Stimulated activated CD4-positive, alpha-beta T cell treated with anti-CD3 and anti-CD28 coated beads, Interleukin-2, amount 100 ng/mL, for 4 hours (primary cell): ENCODE data around the gene GANC.
"Not testable (repeated sequence)": the region's sequence is repeated elsewhere in the genome, so short reads cannot be mapped to it uniquely, and the experiment has no call there.

Experiments used
- DNase-seq: peaks from one replicate; pipeline ENCODE4 v3.0.0-alpha.2; 2020; ENCODE audit warnings: low read depth

Gene GANC

GRCh38 chr15:42282926-42283325 lies 9.9 kb downstream of the GANC start:
- no peak for DNase-seq

GRCh38 chr15:42283671-42284070 lies 10.7 kb downstream of the GANC start:
- no peak for DNase-seq

GRCh38 chr15:42284551-42284950 lies 11.6 kb downstream of the GANC start:
- no peak for DNase-seq

- no peak for DNase-seq
These were observed 12.0 kb downstream of the GANC start for GRCh38 chr15:42285034-42285433.

- no peak for DNase-seq
These were observed 13.5 kb downstream of the GANC start for GRCh38 chr15:42286445-42287029.

- no peak for DNase-seq
These were observed 14.9 kb downstream of the GANC start for GRCh38 chr15:42287931-42288330.

GRCh38 chr15:42289166-42289565 lies 16.2 kb downstream of the GANC start:
- no peak for DNase-seq

- not testable (repeated sequence) for DNase-seq
These were observed 28.0 kb downstream of the GANC start for GRCh38 chr15:42301004-42301403.

- no peak for DNase-seq
These were observed 33.7 kb downstream of the GANC start for GRCh38 chr15:42306681-42307080.

- DNase-seq: no peak
These were observed 40.5 kb downstream of the GANC start for GRCh38 chr15:42313463-42313862.

- DNase-seq: no peak
These were observed 41.8 kb downstream of the GANC start for GRCh38 chr15:42314818-42315217.

- no peak for DNase-seq
These were observed 42.5 kb downstream of the GANC start for GRCh38 chr15:42315521-42315920.

- not testable (repeated sequence) for DNase-seq
These were observed 43.3 kb downstream of the GANC start for GRCh38 chr15:42316282-42316805.

GRCh38 chr15:42319206-42319605 lies 46.2 kb downstream of the GANC start:
- DNase-seq: no peak

GRCh38 chr15:42324308-42324707 lies 51.3 kb downstream of the GANC start:
- no peak for DNase-seq

GRCh38 chr15:42329161-42329560 lies 56.2 kb downstream of the GANC start:
- no peak for DNase-seq

- no peak for DNase-seq
These were observed 57.0 kb downstream of the GANC start for GRCh38 chr15:42329992-42330391.

- no peak for DNase-seq
These were observed 58.2 kb downstream of the GANC start for GRCh38 chr15:42331235-42331634.

- DNase-seq: no peak
These were observed 59.3 kb downstream of the GANC start for GRCh38 chr15:42332331-42332730.

GRCh38 chr15:42335074-42335473 lies 62.1 kb downstream of the GANC start:
- no peak for DNase-seq

GRCh38 chr15:42336650-42337049 lies 63.6 kb downstream of the GANC start:
- not testable (repeated sequence) for DNase-seq

GRCh38 chr15:42337104-42337503 lies 64.1 kb downstream of the GANC start:
- not testable (repeated sequence) for DNase-seq

- DNase-seq: no peak
These were observed 65.5 kb downstream of the GANC start for GRCh38 chr15:42338500-42338899.

GRCh38 chr15:42343596-42344232 lies 70.7 kb downstream of the GANC start:
- DNase-seq: no peak
